GM12878 (cell line): ENCODE data around the gene DFFB. TPM values are rescaled to one million over a fixed set of nuclear protein-coding genes. Genes with fewer than 3 reads are reported as not detected.

ENCODE experiments used
- ATAC-seq: fragments of 200-7000 bp; cut with Tn5 transposase; 3 replicates; pipeline ENCODE4 v1.9.1; 2020; ENCODE audit warnings: mild to moderate bottlenecking, moderate library complexity
- BruUV-seq: library from RNA; stranded (reverse); fragments of 400-500 nt; replicated peaks from 2 replicates; lab custom pipeline; 2021; lab: Mats Ljungman, UMichigan
- CTCF ChIA-PET: fragments of 300-600 bp; sonication (Branson Sonifier 250); formaldehyde crosslinking; extraction: SDS; loops from one replicate; lab custom pipeline; 2021; ENCODE audit warnings: inconsistent platforms; lab: Yijun Ruan, JAX
- POLR2A ChIA-PET: fragments of 350-600 bp; formaldehyde crosslinking; extraction: SDS; loops from one replicate; lab custom pipeline; 2021; ENCODE audit warnings: inconsistent platforms; lab: Charles Lee
- RAD21 ChIA-PET: fragments of 300-600 bp; sonication (Branson Sonifier 250); formaldehyde crosslinking; loops from one replicate; lab custom pipeline; 2023; ENCODE audit warnings: antibody characterized with exemption; ENCODE audit not compliant: unreplicated experiment; lab: Charles Lee
- SMC1A ChIA-PET: fragments of 300-600 bp; sonication (Branson Sonifier 250); formaldehyde crosslinking; loops from one replicate; lab custom pipeline; 2023; ENCODE audit not compliant: unreplicated experiment, uncharacterized antibody; lab: Charles Lee
- DNase-seq: peaks from one replicate; pipeline ENCODE4 v3.0.0-alpha.2; 2011; ENCODE audit warnings: low read depth, low spot score
- FAIRE-seq: peaks from 3 replicates; lab custom pipeline; 2011; peaks lifted over from hg19 to GRCh38; lab: Jason Lieb, UNC
- H2AFZ ChIP-seq: 2 replicates; pipeline ENCODE4 v1.6.0; 2011; ENCODE audit warnings: low read depth, low read length, control low read depth; ENCODE audit not compliant: control insufficient read depth
- H3K27ac ChIP-seq: 2 replicates; pipeline ENCODE4 v1.5.1; 2011; ENCODE audit warnings: control low read depth; ENCODE audit not compliant: control insufficient read depth, insufficient read depth
- H3K27me3 ChIP-seq, 2 experiments: replicated peaks in 1 of 2; 2 replicates each; pipeline versions ENCODE4 v1.6.0 to v1.6.1; 2011; ENCODE audit warnings: low read length in 1 of 2; ENCODE audit not compliant: control insufficient read depth in 2 of 2, insufficient read depth in 2 of 2
- H3K36me3 ChIP-seq, 2 experiments: 2 replicates each; pipeline ENCODE4 v1.5.1; 2011; ENCODE audit warnings: low read length in 1 of 2; ENCODE audit not compliant: control insufficient read depth in 2 of 2, insufficient read depth in 2 of 2
- H3K4me1 ChIP-seq: 2 replicates; pipeline ENCODE4 v1.6.1; 2011; ENCODE audit warnings: mild to moderate bottlenecking, low read length, moderate library complexity, mixed read lengths; ENCODE audit not compliant: control insufficient read depth, insufficient read depth
- H3K4me2 ChIP-seq: 2 replicates; pipeline ENCODE4 v1.6.0; 2011; ENCODE audit warnings: control low read depth; ENCODE audit not compliant: control insufficient read depth, insufficient read depth
- H3K4me3 ChIP-seq: fragments of 200-600 bp; sonication (generic); 2 replicates; pipeline ENCODE4 v1.5.1; 2016
- H3K79me2 ChIP-seq: 2 replicates; pipeline ENCODE4 v1.6.0; 2011; ENCODE audit warnings: low read length; ENCODE audit not compliant: control insufficient read depth, insufficient read depth
- H3K9ac ChIP-seq: 2 replicates; pipeline ENCODE4 v1.8.0; 2011; ENCODE audit warnings: low read length, control low read depth, mixed read lengths; ENCODE audit not compliant: control insufficient read depth, insufficient read depth
- H3K9me3 ChIP-seq: replicated peaks from 3 replicates; pipeline ENCODE4 v1.5.1; 2011; ENCODE audit warnings: mild to moderate bottlenecking, low read length; ENCODE audit not compliant: control insufficient read depth, insufficient read depth
- H4K20me1 ChIP-seq: 2 replicates; pipeline ENCODE4 v1.6.0; 2011; ENCODE audit not compliant: control insufficient read depth, insufficient read depth
- ATF7 ChIP-seq: fragments of 450-650 bp; IDR thresholded peaks from 2 replicates; pipeline ENCODE4 v1.6.1; 2016; ENCODE audit warnings: low read depth, mild to moderate bottlenecking
- CEBPZ ChIP-seq: fragments of 150-350 bp; IDR thresholded peaks from 2 replicates; pipeline ENCODE4 v1.6.1; 2016; ENCODE audit warnings: low read depth, low read length
- CHD2 ChIP-seq: IDR thresholded peaks from 2 replicates; pipeline ENCODE4 v1.6.1; 2011; ENCODE audit warnings: low read depth, low read length, improper control_type of control experiment, borderline replicate concordance
- CTCF ChIP-seq, 3 experiments: IDR thresholded peaks in 2 of 3; conservative IDR thresholded peaks in 1 of 3; 2 replicates each; pipeline ENCODE4 v1.5.1; 2011; ENCODE audit warnings: low read depth in 3 of 3, low read length in 3 of 3, mild to moderate bottlenecking in 3 of 3, control low read depth in 2 of 3, moderate library complexity in 2 of 3, inconsistent platforms in 1 of 3, mixed read lengths in 1 of 3; ENCODE audit not compliant: control insufficient read depth in 2 of 3, insufficient read depth in 1 of 3; ENCODE audit errors: extremely low read depth in 1 of 3
- CUX1 ChIP-seq: IDR thresholded peaks from 2 replicates; pipeline ENCODE4 v1.6.1; 2012; ENCODE audit warnings: improper control_type of control experiment, low read depth, low read length; ENCODE audit not compliant: insufficient replicate concordance
- JUNB ChIP-seq: IDR thresholded peaks from 2 replicates; pipeline ENCODE4 v1.6.1; 2016; ENCODE audit warnings: antibody characterized with exemption, mild to moderate bottlenecking
- MLLT1 ChIP-seq: fragments of 450-650 bp; IDR thresholded peaks from 2 replicates; pipeline ENCODE4 v1.6.1; 2016; ENCODE audit warnings: mild to moderate bottlenecking
- STAT1 ChIP-seq: fragments of 450-650 bp; conservative IDR thresholded peaks from 2 replicates; pipeline ENCODE4 v1.6.1; 2014; ENCODE audit warnings: antibody characterized with exemption, mild to moderate bottlenecking
- YBX1 ChIP-seq: fragments of 450-650 bp; IDR thresholded peaks from 2 replicates; pipeline ENCODE4 v1.6.1; 2016; ENCODE audit warnings: antibody characterized with exemption
- ZSCAN29 ChIP-seq: fragments of 450-650 bp; IDR thresholded peaks from 2 replicates; pipeline ENCODE4 v1.6.1; 2017; ENCODE audit warnings: mild to moderate bottlenecking, moderate library complexity
- WGBS: methylation state at CpG from one replicate; pipeline ENCODE4 v1.1.6; 2016; ENCODE audit warnings: low lambda C conversion rate; ENCODE audit not compliant: insufficient replicate concordance, insufficient coverage; ENCODE audit errors: missing lambda C conversion rate; 5-methylcytosine and 5-hydroxymethylcytosine counted together
- in situ Hi-C: fragments of 300-500 bp; cut with MboI; formaldehyde crosslinking; loops from 9 replicates; pipeline ENCODE4 v1.14.3; 2018; ENCODE audit warnings: mixed read lengths
- intact Hi-C: fragments of 100-400 bp; cut with micrococcal nuclease; formaldehyde crosslinking; loops from one replicate; pipeline ENCODE4 v1.14.2; 2022; ENCODE audit not compliant: unreplicated experiment
- polyA plus RNA-seq, 11 experiments: library from polyadenylated mRNA; depleted of rRNA in 4 of 11; unstranded in 6 of 11; stranded (reverse) in 5 of 11; fragments of >200 nt; fragmentation: Nextera tagmentation in 4 of 11; fragmentation: Illumina TruSeq in 1 of 11; extraction: Ambion mirVana in 4 of 11; extraction: Trizol in 1 of 11; gene quantifications; 1 replicate in 1 of 11; 2 replicates in 10 of 11; pipeline versions ENCODE4 v1.2.1 to v1.2.3, GENCODE V29; 2011 to 2016; ENCODE audit warnings: inconsistent platforms in 2 of 11, missing spikeins in 2 of 11, low read depth in 1 of 11
- total RNA-seq, 4 experiments: library from RNA; depleted of rRNA in 3 of 4; stranded (reverse); fragments of >200 nt in 3 of 4; fragmentation: Illumina TruSeq in 1 of 4; extraction: Trizol in 1 of 4; gene quantifications; 2 replicates each; pipeline versions ENCODE4 v1.2.1 to v1.2.3, GENCODE V29; 2013 to 2021

The DFFB gene
- total and polyA plus RNA-seq, 10 of the 15 experiments (the other 5 are each of a cell fraction or from before 2014, with no cell fraction given): 2.7 to 10.7 (median 6.5) TPM

- 94% methylated on average over 7 of the region's 7 CpGs for WGBS
- BruUV-seq: no TSS peak
- H3K9ac ChIP-seq: no peak overlapping the region
- ChIA-PET POLR2A (interaction anchor here (1.0 kb wide), 1 partner anchor 23 kb away, joined by 3 read pairs; no protein-coding TSS in a partner anchor), RAD21 (no interaction called here), CTCF (no interaction called here), SMC1A (no interaction called here)
- in situ Hi-C loops: no loop called here
- FAIRE-seq (no peak), ATAC-seq (no peak), DNase-seq (no peak)
- H3K4me1 ChIP-seq: peaks cover 3% of the 10 kb centered on the region
- H3K4me3 ChIP-seq: no peak overlapping the region
- no peak overlapping the region for H3K27ac ChIP-seq
- H4K20me1 ChIP-seq: no peaks in the 10 kb centered on the region
- TF ChIP-seq ZSCAN29: no peak
- no peak for TF ChIP-seq STAT1
- TF ChIP-seq CUX1: no peak
- no peak for TF ChIP-seq CHD2
- TF ChIP-seq CEBPZ: no peak
- no peak for TF ChIP-seq ATF7
- TF ChIP-seq CTCF (IDR thresholded peaks at IDR 0.05 in 2 of 3, conservative IDR thresholded peaks at IDR 0.05 in 1 of 3; ENCODE audit: control insufficient read depth in 2 of 3, extremely low read depth in 1 of 3, insufficient read depth in 1 of 3, low read depth in 3 of 3, low read length in 3 of 3): no peak
- TF ChIP-seq JUNB: no peak
- TF ChIP-seq MLLT1: no peak
- TF ChIP-seq YBX1: no peak
- intact Hi-C loops: no loop called here
- no peaks in the 10 kb centered on the region for H3K79me2 ChIP-seq
- no peaks in the 10 kb centered on the region for H3K27me3 ChIP-seq
- H3K36me3 ChIP-seq: peaks cover 11 to 17% of the 10 kb centered on the region in 2 experiments
- H3K9me3 ChIP-seq: no peaks in the 10 kb centered on the region
- no peak overlapping the region for H3K4me2 ChIP-seq
- H2AFZ ChIP-seq: no peak overlapping the region
Observed at GRCh38 chr1:3885611-3886010, 28.3 kb downstream of the DFFB start.
